HG03469 (cell line): ENCODE data around the gene CPHXL.

Source experiments
- ATAC-seq: cut with Tn5 transposase; IDR thresholded peaks from one replicate; pipeline ENCODE4 v1.9.1; 2021; ENCODE audit warnings: mild to moderate bottlenecking, moderate library complexity, moderate number of reproducible peaks; ENCODE audit not compliant: unreplicated experiment

Gene CPHXL

DNA sequence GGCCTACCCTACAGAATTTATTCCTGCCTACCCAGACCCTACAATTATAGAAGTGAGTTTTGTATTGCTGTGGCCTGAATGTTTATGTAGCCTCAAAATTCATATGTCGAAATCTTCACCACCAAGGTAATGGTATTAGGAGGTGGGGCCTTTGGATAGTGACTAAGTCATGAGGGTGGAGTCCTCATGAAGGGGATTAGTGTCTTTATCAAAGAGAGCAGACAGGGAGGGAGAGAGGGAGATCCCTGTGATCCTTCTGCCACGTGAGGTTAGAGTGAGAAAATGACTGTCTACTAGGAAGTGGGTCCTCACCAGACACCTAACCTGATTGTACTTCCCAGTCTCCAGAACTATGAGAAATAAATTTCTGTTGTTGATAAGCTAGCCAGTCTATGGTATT lies 24.0 kb downstream of the CPHXL start:
- no peak for ATAC-seq

DNA sequence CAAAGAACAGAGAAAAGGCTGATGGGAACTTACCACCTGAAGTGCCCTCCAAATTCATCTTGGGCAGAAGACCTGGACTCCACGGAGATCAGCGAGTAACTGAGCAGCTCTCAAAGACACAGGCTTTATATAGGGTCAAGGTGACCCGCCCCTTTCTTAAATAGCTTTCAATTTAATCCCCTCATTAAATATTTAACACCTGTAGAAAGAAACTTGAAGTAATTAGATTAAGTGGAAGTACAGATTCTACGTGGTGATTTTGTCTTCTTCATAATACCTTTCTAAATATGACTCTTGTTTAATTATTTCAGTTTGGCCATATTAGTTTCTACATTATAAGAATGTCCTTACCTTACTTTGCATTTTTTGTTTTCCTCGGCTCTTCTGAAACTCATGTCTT lies 24.9 kb downstream of the CPHXL start, which contains the start of gene DUXB:
TSS of gene DUXB (minus strand) at position 101 of the 400 bp plus-strand sequence. CDS start at position 58, 43 bp downstream.
- ATAC-seq, result no peak

DNA sequence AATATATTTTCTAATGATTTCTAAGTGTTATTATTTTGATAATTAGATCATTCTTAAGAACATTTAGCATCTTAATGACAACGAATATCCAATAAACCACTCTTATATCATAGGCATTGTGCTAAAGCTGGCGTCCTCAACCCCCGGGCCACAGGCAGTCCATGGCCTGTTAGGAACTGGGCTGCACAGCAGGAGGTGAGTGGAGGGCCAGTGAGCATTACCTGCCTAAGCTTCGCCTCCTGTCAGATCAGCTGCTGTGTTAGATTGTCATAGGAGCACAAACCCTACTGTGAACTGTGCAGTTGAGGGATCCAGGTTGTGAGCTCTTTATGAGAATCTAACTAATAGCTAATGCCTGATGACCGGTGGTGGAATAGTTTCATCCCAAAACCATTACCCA lies 28.7 kb downstream of the CPHXL start:
- no peak for ATAC-seq

DNA sequence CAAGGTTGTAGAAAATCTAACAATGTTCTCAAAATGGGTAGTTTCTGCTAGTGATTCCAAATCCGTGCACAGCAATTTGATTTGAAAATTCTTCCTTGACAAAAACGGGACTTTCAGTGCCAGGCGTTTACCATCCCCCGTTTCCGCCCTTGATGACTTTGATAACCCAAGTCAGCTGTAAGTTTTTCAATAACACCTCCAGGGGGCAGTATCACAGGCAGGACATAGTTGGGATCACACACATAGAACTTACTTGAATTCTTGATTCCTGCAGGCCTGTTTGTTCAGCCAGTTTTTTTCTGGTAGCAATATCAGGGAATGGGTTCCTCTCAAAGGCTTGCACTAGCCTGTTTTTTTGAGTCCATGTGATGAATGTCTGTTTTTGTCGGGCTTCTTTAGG lies 30.6 kb downstream of the CPHXL start:
- no peak for ATAC-seq

DNA sequence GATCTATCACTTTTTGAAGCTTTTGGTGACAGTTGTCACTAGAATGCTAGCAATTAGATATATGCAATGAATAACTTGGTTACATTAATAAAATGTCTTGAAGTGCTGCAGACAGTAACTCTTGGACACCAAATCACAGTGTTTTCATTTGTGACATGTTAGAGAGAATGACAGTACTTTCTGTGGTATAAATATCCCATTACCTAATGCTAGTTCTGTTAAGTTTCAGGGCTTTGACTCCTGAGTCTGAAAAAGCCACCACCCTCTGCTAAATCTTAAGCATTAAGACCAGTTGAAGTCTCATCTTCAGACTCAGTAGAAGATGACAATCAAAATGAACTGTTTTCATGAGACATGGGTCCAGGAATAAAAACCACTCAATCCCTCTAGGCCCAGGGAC lies 38.9 kb downstream of the CPHXL start:
- ATAC-seq, result no peak

DNA sequence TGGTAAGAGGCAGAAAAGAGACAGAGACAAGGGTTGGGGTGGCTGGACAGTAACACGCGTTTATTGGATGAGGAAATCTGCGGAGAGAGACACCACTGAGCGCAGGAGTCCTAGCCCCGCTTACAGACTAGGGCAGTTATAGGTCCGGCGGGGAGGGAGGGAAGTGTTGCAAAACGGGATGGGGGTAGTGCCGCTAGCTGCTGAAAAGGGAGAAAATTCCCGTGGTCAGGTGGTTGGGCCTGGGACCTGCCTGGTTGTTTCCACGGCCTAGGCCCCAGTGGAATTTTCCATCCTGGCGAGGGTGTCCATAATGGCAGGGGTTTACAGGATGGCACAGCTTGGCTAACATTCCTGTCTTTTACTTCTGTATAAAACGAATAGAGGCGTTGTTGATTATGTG lies 44.0 kb downstream of the CPHXL start:
- ATAC-seq, result no peak

DNA sequence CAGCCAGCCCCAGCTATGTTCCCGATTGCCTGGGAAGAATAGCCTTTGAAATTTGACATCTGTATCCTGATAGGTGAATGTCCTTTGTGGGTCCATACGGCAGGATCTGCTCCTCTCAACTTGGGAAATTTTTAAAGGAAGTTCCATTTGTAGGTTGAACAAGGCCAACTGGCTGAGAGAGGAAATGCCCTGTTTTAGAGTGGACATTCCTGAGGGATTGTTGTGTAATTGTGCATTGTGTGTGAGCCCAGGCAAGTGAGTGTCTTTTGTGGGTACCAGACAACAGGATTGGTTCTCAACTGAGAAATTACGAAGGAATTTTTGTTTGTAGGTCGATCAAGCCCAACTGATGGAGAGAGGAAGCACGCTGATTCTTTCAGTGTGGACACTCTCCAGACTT lies 46.9 kb downstream of the CPHXL start:
- no peak for ATAC-seq

DNA sequence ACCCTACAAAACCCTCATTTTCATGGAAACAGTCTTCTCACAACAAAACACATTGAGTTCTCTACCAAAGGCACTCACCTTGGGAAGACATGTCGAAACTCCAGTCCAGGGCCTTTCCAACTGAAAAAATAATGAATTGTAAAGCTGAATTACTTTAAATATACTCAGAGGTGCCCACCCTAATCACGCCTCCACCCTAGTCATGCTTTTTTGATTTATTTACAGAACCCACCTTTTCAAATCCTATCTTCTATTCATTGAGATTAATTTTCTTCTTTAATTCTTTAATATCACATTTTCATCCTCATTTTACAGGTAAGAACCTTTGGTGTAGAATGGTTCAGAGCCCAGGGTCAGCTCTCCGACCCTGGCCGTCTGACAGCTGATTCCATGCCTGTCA lies 49.4 kb downstream of the CPHXL start, which contains the start of gene CPHXL2:
TSS of gene CPHXL2 (minus strand) at position 101 of the 400 bp plus-strand sequence. CDS start at position 91, 10 bp downstream.
- no peak for ATAC-seq

DNA sequence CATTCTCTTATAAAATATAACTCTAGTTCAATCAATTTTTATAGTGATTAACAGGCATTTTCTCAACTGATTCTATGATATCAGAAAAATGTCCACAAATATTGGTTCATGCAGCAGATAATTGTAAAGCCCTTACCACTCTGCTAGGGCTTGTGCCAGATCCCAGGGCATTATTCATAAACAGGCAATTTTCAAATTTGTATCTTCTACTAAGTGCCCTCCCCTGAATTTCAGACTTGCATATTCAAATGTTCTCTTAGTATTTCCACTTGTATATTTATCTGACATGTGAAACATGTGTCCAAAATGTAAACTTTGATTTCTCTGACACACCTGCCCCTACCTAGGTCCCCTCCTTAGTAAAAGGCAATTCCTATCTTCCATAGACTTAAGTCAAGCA lies 58.8 kb downstream of the CPHXL start:
- ATAC-seq, result no peak
